NCI-H2081 treated with DMSO at 0.1 percent for 48 hours (cell line): Measurements from ENCODE around the gene GRHL3.

Experiments
- DNase-seq: peaks from one replicate; lab custom pipeline; 2025; lab: John Stamatoyannopoulos, UW

Gene GRHL3

GRCh38 chr1:24317956-24318614 lies 1.1 kb upstream of the GRHL3 start:
- no peak for DNase-seq

- DNase-seq = no peak
These were observed 394 bp upstream of the GRHL3 start for GRCh38 chr1:24318615-24319311.

- DNase-seq = no peak
These were observed 805 bp downstream of the GRHL3 start for GRCh38 chr1:24319962-24320361.

GRCh38 chr1:24321126-24321525 lies 2.0 kb downstream of the GRHL3 start:
- no peak for DNase-seq

- DNase-seq = no peak
These were observed 2.7 kb downstream of the GRHL3 start for GRCh38 chr1:24321697-24322469.

GRCh38 chr1:24322470-24323177 lies 3.5 kb downstream of the GRHL3 start:
- DNase-seq = no peak

GRCh38 chr1:24323281-24323680 lies 4.1 kb downstream of the GRHL3 start:
- no peak for DNase-seq

- no peak for DNase-seq
These were observed 5.7 kb downstream of the GRHL3 start for GRCh38 chr1:24324903-24325302.

GRCh38 chr1:24325587-24326449 lies 6.7 kb downstream of the GRHL3 start:
- no peak for DNase-seq

GRCh38 chr1:24327486-24327885 lies 8.3 kb downstream of the GRHL3 start:
- DNase-seq = no peak

- DNase-seq = no peak
These were observed 8.7 kb downstream of the GRHL3 start for GRCh38 chr1:24327891-24328290.

- no peak for DNase-seq
These were observed 10.2 kb downstream of the GRHL3 start for GRCh38 chr1:24329331-24329730.

GRCh38 chr1:24329797-24330543 lies 10.8 kb downstream of the GRHL3 start:
- no peak for DNase-seq

GRCh38 chr1:24331961-24332673 lies 13.0 kb downstream of the GRHL3 start:
- no peak for DNase-seq

- no peak for DNase-seq
These were observed 16.9 kb downstream of the GRHL3 start for GRCh38 chr1:24336075-24336474.

- DNase-seq = no peak
These were observed 18.3 kb downstream of the GRHL3 start for GRCh38 chr1:24337455-24337854.

- DNase-seq = no peak
These were observed 19.3 kb downstream of the GRHL3 start for GRCh38 chr1:24338447-24338846.

- DNase-seq = no peak
These were observed 20.8 kb downstream of the GRHL3 start for GRCh38 chr1:24339996-24340395.

GRCh38 chr1:24340770-24341169 lies 21.6 kb downstream of the GRHL3 start:
- no peak for DNase-seq

- DNase-seq = no peak
These were observed 22.1 kb downstream of the GRHL3 start for GRCh38 chr1:24341260-24341659.
